GM19455 (cell line): ENCODE data around the gene FMN1.
A peak's percentile ranks its signal among the peaks of the same experiment; 100 is the strongest.

Experiments
- ATAC-seq: cut with Tn5 transposase; IDR thresholded peaks from one replicate; pipeline ENCODE4 v1.9.1; 2021; ENCODE audit not compliant: unreplicated experiment

The FMN1 gene, protein sequence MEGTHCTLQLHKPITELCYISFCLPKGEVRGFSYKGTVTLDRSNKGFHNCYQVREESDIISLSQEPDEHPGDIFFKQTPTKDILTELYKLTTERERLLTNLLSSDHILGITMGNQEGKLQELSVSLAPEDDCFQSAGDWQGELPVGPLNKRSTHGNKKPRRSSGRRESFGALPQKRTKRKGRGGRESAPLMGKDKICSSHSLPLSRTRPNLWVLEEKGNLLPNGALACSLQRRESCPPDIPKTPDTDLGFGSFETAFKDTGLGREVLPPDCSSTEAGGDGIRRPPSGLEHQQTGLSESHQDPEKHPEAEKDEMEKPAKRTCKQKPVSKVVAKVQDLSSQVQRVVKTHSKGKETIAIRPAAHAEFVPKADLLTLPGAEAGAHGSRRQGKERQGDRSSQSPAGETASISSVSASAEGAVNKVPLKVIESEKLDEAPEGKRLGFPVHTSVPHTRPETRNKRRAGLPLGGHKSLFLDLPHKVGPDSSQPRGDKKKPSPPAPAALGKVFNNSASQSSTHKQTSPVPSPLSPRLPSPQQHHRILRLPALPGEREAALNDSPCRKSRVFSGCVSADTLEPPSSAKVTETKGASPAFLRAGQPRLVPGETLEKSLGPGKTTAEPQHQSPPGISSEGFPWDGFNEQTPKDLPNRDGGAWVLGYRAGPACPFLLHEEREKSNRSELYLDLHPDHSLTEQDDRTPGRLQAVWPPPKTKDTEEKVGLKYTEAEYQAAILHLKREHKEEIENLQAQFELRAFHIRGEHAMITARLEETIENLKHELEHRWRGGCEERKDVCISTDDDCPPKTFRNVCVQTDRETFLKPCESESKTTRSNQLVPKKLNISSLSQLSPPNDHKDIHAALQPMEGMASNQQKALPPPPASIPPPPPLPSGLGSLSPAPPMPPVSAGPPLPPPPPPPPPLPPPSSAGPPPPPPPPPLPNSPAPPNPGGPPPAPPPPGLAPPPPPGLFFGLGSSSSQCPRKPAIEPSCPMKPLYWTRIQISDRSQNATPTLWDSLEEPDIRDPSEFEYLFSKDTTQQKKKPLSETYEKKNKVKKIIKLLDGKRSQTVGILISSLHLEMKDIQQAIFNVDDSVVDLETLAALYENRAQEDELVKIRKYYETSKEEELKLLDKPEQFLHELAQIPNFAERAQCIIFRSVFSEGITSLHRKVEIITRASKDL (N-terminal part only)

DNA sequence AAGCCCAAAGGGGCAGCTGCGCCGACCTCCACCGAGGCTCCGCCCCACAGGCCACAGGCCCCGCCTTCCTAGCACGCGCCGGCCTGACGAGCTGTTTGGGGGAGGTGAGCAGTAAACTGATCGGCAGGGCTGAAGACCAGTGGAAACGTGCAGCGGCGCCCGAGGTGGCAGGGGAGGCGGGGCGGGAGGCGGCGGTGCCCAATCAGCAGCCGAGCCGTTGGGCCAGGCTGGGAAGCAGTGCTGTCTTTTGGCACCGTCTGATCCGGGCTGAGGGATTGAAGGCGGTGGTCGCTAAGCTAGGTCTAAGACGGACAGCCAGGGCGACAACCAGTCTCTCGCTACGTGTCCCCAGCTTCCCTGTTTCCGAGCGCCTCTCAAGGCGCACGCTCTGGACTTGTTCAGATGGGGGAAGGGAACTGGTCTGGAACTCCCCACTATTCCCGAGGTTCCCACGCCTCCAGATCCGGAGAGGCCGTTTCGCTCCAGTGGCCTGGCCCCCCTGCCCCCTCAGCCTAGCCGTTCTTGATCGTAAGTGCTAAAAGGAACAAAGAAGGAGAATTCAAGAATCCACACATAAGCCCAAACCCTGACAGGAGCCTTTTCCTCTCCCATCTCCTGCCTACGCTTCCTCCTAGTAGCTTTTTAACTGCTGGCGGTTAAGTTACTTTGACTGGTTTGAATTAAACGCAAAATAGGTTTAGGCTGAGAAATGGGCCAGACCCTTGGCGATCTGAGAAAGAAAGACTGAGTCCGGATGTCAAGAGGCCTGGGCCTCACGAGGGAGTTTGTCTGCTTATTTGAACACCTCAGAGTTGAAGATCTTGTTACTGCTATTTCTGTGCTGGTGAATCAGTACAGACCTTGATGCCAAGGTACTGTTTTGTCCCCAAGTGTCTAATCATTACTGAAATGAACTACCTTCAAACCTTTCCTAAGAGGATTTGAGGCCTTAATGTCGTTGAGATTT lies at the start of gene FMN1:
TSS of gene FMN1 (minus strand) at position 11 of the 967 bp plus-strand sequence. CDS start 39,800 bp downstream, outside the sequence.
- peak; percentile 93 for ATAC-seq

DNA sequence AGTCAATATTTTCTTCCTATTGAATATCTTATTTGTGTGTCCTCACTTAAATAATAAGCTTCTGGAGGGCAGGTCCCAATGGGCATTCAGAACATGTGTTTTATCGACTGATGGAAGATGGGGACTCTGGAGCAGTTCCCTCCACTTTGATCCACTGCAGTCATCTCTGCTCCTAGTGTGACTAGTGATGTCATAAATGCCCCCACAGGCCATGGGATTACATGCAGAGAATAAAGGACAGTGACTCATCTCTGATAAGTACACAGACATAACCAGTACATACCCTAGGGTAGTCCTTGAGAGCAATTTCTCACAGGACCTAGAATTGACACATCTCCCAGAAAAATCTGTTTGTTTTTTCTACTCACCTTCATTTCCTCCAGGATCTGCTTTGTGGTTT lies 49.4 kb upstream of the FMN1 start:
- ATAC-seq = no peak

DNA sequence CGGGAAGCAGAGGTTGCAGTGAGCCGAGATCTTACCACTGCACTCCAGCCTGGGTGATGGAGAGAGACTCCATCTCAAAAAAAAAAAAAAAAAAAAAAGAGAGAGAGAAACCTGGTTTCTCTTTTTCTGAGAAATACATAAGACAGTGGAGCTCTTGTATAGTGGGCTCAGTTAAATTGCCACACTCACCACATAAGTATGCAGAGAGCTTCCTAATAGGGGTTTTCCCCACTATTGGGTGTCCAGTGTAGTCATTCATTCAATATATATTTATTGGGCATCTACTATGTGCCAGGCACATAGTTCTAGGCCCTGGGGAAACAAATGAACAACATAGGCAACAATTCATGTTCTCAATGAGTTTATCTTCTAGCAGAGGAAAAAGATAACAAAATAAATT lies 48.9 kb upstream of the FMN1 start:
- no peak for ATAC-seq

DNA sequence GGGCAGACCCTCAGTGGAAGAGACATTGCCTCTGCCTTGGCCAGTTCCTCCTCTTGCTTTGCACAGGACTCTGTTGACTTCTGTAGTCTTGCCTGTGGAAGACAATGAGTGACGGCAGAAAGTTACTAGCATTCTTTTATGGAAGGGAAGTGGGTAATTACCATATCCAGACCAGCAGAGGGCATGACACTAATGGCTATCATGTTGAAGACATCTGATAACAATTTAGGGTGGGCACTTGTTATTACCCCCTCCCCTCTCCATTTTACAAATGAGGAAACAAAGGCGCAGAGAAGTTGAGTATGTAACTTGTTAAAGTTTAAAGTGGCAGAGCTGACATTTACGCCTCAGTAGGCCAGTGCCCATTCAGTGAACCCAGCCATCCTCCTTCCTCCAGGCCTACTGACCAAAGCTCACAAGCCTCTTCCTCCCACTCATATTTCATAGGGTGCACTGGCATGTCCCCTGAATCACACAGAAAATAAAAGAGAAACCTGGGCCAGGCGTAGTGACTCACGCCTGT lies 48.2 kb upstream of the FMN1 start:
- no peak for ATAC-seq

DNA sequence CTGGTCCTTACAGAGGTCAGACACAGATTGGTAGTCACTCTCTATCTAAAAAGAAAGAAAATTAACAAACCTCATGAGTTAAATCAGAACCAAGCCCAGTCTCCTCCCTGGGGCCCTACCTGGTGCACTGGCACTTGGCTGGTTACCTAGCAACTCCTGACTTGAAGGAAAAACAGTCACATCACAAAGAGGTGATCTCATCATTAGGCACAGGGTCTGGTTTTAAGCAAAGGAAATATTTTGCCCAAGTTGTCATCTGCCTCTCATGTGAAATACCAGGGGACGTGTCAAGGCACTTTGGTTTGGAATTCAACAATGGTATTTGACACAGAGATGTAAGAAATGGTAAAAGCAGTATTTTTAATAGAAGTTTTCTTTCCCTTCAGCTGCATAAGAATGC lies 47.7 kb upstream of the FMN1 start:
- no peak for ATAC-seq

DNA sequence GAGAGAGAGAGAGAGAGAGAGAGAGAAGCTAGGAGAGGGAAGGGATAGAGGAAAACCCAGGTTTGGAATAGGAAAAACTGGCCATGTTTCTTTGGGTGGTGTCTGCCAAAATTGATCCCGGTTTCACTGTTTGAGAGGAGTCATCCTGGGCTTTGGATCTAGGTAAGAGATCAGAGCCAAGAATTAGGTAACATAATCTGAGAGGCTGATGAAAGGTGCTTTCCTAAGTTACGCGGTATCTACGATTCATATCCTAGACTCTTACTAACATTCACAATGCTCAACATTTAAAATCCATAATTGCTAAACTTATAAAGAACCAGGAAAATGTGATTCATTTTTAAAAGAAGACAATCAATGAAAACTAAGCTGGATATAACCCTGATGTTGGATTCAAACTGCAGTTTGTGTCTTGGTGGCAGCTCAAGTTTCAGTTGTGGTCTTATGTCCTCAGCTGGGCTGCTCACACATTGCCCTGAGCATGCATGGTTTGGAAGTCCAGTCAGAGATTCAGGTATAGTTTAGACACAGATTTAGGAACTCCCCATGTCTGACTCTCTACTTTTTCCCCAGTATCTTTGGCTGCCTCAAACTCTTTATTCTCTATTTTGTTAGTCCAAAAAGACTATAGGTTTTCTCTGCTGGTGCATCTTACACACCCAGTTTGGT lies 42.5 kb upstream of the FMN1 start:
- no peak for ATAC-seq

DNA sequence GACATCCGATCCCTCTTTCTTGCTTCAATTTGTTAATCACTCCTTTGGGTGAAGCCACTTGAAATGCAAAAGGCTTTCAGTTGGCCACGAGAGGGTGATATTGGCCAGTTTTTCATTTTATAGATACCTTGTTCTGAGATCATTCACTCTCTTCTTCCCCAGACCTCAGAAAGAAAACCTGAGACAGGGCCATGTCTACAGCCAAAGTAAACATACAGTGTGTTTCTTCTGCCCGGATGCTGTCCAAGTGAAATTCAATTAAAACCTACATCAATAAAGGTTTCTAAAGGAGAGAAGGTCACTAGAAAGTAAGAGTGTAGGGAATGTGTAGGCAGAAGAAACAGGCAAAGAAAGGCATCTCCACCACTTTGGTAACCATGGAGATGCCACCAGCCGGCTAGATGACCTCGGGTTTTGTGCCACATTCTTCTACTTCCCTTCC lies 39.5 kb upstream of the FMN1 start:
- ATAC-seq = no peak

DNA sequence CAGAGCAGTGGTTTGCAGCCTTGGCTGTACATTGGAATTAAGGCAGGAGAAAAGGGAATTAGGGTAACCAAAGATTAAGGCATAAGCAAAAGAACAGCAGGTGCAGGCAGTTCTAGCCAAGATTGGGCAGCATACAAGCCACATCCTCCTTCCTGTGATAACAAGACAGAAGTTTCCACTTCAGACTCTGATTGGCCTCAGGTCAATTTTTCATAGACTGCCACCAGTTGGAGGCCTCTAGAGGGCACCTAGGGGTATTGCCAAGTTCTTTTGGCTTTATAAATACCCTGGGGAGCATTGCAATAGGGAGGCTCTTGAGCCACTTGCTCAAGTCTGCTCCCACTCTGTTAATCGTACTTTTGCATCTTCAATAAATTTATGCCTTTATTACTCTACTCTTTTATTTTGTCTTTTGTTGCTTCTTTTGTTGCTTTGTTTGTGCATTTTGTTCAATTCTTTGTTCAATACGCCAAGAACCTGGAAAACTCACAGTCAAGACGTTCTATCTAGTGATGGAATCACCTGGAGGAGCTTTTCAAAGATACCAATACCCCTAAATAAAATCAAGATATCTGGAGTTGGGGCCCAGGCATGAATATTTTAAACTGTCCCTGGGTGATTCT lies 32.2 kb upstream of the FMN1 start:
- ATAC-seq = peak; percentile 55

DNA sequence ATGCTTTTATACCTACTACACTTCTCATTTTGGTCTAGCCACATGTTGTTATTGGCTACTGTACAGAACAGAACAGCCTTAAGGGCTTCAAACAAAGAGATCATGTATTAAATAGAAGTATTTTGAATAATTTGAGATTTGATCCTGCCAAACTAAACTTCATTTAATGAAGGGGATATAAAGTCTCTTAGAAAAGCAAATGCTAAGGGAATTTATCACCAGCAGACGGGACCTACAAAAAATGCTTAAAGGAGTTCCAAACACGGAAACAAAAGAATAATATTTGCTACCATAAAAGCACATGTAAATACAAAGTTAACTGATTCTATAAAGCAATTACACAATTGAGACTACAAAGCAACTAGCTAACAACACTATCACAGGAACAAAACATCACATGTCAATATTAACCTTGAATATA lies 23.6 kb upstream of the FMN1 start:
- ATAC-seq = no peak

DNA sequence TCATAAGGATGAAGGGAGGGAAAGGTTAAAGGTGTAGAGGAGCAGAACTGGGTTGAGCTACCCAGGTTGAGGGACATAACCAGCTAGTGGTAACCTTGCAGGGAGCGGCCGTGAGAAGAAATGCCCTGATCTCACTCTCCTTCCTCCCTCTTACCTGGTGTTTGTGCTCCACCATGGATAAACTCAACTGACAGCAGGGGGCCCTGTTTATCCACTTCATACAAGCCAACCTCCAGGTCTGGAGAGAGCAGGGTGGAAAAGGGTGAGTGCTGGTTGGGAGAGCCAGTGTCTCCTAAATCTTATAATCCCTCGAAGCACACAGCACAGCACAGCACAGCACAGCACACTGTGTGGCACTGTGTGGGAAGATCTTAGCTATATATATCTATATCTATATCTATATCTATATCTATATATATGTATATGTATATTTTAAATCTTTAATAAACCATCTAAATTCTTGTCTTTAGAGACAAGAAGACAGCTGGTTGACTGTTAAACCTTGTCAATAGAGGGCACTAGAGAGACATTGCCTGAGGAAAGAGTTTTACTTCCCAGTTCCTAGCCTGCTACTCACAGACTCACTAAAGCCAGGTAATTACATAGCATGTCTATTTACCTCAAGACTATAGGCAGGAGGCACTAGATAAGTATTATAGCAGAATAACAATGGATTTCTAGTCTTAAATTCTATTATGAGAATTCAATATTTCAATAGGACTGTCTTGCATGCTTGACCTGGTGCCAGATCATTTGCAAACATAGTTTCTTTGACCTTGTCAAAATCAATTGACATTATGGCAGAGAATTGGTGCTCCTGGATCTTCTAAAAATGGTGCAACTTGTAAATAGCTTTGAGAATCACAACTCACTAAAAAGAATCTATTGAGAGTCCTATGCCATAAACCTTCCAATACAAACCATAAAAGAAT lies 21.7 kb upstream of the FMN1 start:
- no peak for ATAC-seq

DNA sequence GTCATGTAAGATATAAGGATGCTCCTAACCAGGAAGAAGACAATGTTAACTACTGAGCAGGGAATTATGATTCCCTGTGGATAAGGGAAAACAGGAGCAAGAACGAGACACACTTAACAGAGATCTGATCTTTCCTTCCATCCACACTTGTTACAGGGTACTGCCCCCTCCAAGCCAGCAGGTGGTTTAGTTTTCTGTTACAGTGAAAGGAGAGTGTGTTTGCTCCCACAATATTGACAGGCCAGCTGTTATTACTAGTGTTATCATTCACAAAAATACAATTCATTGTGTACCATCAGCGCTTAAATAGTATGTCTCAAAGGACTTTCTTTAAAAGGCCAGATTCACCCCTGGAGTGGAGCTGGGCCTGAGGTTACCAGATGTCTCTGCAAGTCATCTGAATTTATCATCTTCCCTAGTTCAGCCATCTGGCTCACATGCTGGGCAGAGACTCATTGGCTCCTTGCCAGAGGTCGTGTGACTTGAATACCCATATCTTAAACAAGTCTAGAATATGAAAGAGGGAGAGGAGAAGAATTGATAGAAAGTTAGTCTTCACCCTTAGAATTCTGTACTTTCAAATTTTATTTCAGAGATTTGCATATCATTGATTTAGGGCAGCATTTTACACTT lies 16.8 kb upstream of the FMN1 start:
- no peak for ATAC-seq

DNA sequence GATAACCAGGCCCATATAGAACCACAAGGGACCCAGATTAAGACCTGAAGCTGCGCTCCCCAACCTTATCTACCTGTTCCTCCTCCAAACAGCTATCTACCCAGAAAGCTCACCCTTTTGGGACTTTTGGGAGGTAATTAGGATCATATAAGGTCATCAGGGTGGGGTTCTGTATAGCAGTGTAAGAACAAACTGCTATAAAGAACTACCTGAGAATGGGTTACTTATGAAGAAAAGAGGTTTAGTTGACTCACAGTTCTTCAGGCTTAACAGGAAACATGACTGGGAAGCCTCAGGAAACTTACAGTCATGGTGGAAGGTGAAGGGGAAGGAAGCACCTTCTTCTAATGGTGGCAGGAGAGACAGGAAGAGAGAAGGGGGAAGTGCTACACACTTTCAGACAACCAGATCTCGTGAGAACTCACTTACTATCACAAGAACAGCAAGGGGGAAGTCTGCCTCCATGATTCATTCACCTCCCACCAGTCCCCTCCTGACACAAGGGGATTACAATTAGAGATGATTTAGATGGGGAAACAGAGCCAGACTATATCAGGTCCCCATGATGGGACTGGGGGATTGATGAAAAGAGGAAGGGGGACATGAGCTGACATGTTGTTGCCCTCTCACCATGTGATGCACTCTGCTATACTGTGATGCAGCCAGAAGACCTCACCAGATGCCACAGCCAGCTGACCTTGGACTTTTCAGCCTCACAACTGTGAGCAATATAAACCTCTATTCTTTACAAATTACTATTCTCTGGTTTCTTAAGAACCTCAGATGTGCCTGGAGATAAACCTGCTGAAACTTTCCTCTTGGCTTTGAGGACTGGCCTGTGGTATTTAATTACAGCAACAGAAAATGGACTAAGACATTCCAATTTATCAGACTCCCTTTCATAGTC lies 15.3 kb upstream of the FMN1 start:
- no peak for ATAC-seq

DNA sequence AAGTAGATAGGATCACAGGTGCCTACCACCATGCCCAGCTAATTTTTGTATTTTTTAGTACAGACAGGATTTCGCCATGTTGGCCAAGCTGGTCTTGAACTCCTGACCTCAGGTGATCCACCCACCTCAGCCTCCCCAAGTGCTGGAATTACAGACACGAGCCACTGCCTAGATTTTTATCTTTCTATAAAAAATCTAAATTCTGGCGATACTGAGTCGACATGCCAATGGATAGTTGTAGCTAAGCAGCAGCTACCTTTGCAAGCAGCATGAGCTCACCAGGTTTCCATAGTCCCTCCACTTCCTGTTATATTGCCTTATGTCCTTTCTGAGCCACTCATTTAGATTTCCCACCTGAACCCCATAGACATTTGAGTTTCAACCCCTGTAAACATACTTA lies 13.1 kb upstream of the FMN1 start:
- ATAC-seq = no peak

DNA sequence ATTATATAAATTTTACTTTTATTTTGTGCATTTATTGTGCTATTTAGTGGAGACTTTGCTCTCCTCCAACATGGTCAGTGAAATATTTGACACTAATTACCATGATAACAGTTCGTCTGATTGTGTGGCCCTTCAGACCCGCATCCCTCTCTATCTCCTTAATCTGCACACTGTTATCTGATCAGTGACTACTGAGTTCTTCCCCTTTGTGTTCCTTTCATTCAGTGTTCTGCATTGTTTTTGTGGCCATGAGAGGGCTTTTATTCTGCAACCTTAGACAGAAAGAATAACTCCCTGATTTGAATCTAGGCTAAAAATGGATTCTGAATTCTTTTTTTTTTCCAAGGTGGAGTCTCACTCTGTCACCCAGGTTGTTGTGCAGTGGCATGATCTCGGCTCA lies 11.9 kb upstream of the FMN1 start:
- ATAC-seq = no peak

DNA sequence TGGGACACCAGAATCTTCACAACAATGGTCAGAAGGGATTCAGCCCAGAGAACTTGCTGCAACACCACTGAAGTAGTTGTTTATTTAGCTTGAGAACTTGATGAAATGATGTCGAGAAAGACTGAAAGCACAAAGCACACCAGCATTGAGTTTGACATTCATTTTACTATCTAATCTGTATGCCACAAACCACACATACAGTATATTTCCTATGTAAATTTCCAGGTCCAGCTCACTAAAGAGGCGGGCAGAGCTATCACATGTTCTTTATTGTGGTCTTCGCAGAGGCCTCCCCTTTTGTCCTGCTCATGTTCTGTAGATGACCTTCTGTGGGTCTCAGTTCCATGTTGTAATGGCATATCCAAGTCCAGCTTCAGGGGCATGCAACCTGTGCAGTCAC lies 10.4 kb upstream of the FMN1 start:
- no peak for ATAC-seq

DNA sequence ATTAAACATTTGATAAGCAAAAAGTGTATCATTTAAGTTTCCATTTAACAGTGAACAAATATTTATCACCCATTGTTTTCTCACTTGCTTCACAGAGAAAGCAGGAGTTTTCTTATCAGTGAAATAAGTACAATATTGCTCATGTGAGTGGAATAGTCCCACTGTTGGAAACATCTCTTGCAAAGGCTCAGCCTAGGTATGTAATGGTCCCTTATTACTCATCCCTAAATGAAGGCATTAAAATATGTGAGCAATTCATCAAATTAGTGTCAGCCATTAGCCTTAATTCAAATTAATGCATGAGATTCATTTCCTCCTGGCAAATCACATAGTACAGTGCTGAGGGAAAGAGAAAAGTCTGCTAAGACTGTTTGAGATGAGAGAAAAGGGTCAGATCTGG lies 9.6 kb upstream of the FMN1 start:
- no peak for ATAC-seq
